Heart right ventricle (tissue), 16 donors: ENCODE data around the gene GGCT. TPM values are rescaled to one million over a fixed set of nuclear protein-coding genes. Genes with fewer than 3 reads are reported as not detected.

Source experiments
- ATAC-seq, 8 donors: fragments of 200-7000 bp; cut with Tn5 transposase; one replicate each; pipeline ENCODE4 v1.9.1; 2020; ENCODE audit warnings: mild to moderate bottlenecking in 8 of 8, moderate library complexity in 8 of 8, moderate number of reproducible peaks in 1 of 8
- DNase-seq, 2 donors: peaks; one replicate each; pipeline ENCODE4 v3.0.0-alpha.2; 2020
- H3K27ac ChIP-seq, 10 donors: fragments of 200-600 bp; sonication (generic) in 2 of 10; one replicate each; pipeline versions ENCODE4 v1.5.0 to v1.8.0; 2020 to 2022; ENCODE audit warnings: mild to moderate bottlenecking in 3 of 10
- H3K27me3 ChIP-seq, 7 donors: fragments of 200-600 bp; one replicate each; pipeline ENCODE4 v1.8.0; 2021 to 2022; ENCODE audit warnings: mild to moderate bottlenecking in 2 of 7
- H3K36me3 ChIP-seq, 9 donors: fragments of 200-600 bp; sonication (generic) in 1 of 9; one replicate each; pipeline versions ENCODE4 v1.5.0 to v1.8.0; 2020 to 2022; ENCODE audit warnings: mild to moderate bottlenecking in 2 of 9
- H3K4me1 ChIP-seq, 9 donors: fragments of 200-600 bp; sonication (generic) in 1 of 9; one replicate each; pipeline versions ENCODE4 v1.5.0 to v1.8.0; 2020 to 2022; ENCODE audit warnings: mild to moderate bottlenecking in 4 of 9
- H3K4me3 ChIP-seq, 10 donors: fragments of 200-600 bp; sonication (generic) in 2 of 10; one replicate each; pipeline versions ENCODE4 v1.5.0 to v1.8.0; 2020 to 2022; ENCODE audit warnings: mild to moderate bottlenecking in 7 of 10, moderate library complexity in 2 of 10
- H3K9me3 ChIP-seq, 11 donors: fragments of 200-600 bp in 10 of 11; sonication (generic) in 2 of 11; one replicate each; pipeline versions ENCODE4 v1.5.0 to v1.8.0; 2013 to 2022; ENCODE audit warnings: mild to moderate bottlenecking in 2 of 11, control low read depth in 1 of 11, moderate library complexity in 1 of 11
- WGBS, 2 donors: extraction: QIAGEN DNeasy Blood & Tissue Kit; methylation state at CpG; one replicate each; pipeline ENCODE4 v1.1.7; 2013; ENCODE audit warnings: inconsistent platforms in 1 of 2; 5-methylcytosine and 5-hydroxymethylcytosine counted together
- intact Hi-C, 10 donors: fragments of 100-400 bp; cut with DNase I; formaldehyde crosslinking; loops; one replicate each; pipeline versions ENCODE4 v1.11.1 to v1.14.2; 2022
- polyA plus RNA-seq, 2 donors: library from polyadenylated mRNA; stranded (reverse); fragments of 200-250 nt; gene quantifications; one replicate each; pipeline ENCODE4 v1.2.3, GENCODE V29; 2013
- total RNA-seq, 10 donors: library from RNA; stranded (reverse); fragmentation: NEBNext Ultra II Directional in 3 of 10; extraction: Animal tissue kit (Norgen Biotek cat#: 25700) in 3 of 10; gene quantifications; one replicate each; pipeline versions ENCODE4 v1.2.1 to v1.2.4, GENCODE V29; 2021 to 2023
- TF ChIP-seq, protein P1 (sequence below), 9 donors: fragments of 200-600 bp; sonication (generic) in 2 of 9; IDR thresholded peaks; one replicate each; pipeline versions ENCODE4 v1.5.0 to v1.8.0; 2021 to 2022; ENCODE audit warnings: antibody characterized with exemption in 9 of 9, mild to moderate bottlenecking in 5 of 9, moderate library complexity in 1 of 9
- donor health status: Arrhythmogenic right ventricular cardiomyopathy.
- donor health status: ischemic (EF 13 %, LVEDD 7.1; RV severe dilation, severe dysfunction).
- donor health status: healthy with polysubstance abuse.
- donor health status: DM: no; HTN: yes; CAD: no.
- donor health status: DM: no; HTN: no; CAD: no.
- donor health status: ischemic (EF 25% LVEDD 6.9; RV normal size, moderate dysfunction).
- donor health status: ischemic (EF 25% LVEDD 5.7; RV mildly dilated, moderate dysfunction).
- donor health status: healthy.
- donor health status: DM: yes; HTN: yes; CAD: no.
- donor health status: Ischemic cardiomyopathy.
- donor health status: ischemic (EF 35%, LVEDD 5.7; RV mildly dilated, moderate dysfunction).
- donor health status: nonischemic (EF 11% LVEDD 7.7; RV severe dilation, severe dysfunction).
- donor health status: DM: yes; HTN: yes; CAD: no.
- donor health status: PGD.
- donor health status: ischemic (EF 29% LVEDD 5.4; RV normal size, mild dysfunction).
- donor health status: nonischemic (EF 23%, LVEDD 6.1; RV moderate dilation, normal function).

GGCT gene
- total and polyA plus RNA-seq, 12 donors: 13.8 to 54.2 (median 18.7) TPM

DNA sequence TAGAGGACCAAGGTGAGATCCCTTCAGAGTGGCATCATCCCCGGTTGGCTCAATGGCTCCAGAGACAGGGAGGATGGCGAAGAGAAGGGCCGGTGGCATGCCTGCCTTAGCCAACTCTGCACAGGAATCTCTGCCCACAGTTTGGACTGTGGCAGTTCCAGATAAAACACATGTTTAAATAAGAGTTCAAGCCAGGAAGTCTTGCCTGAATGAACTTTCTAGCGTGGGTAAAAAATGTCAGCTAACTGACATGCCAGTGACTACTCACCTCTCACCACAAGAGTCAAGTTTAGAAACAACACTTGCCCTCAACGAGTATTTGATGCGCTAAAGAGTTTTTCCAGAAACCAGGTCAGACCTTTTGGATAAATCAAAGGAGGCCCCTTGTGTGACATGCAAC lies 29.0 kb downstream of the GGCT start:
- Histone ChIP-seq H3K36me3 (peaks cover 0 to 5% (median 0%) of the 10 kb centered on the region in 9 donors), H3K4me3 (peak overlapping the region in 1 of 10 donors; percentile 81), H3K27ac (peak overlapping the region in 8 of 10 donors; percentile 41 to 99 (median 64)), H3K9me3 (no peaks in the 10 kb centered on the region), H3K4me1 (peaks cover 28 to 85% (median 80%) of the 10 kb centered on the region in 9 donors), H3K27me3 (no peaks in the 10 kb centered on the region)
- TF ChIP-seq, protein P1, sequence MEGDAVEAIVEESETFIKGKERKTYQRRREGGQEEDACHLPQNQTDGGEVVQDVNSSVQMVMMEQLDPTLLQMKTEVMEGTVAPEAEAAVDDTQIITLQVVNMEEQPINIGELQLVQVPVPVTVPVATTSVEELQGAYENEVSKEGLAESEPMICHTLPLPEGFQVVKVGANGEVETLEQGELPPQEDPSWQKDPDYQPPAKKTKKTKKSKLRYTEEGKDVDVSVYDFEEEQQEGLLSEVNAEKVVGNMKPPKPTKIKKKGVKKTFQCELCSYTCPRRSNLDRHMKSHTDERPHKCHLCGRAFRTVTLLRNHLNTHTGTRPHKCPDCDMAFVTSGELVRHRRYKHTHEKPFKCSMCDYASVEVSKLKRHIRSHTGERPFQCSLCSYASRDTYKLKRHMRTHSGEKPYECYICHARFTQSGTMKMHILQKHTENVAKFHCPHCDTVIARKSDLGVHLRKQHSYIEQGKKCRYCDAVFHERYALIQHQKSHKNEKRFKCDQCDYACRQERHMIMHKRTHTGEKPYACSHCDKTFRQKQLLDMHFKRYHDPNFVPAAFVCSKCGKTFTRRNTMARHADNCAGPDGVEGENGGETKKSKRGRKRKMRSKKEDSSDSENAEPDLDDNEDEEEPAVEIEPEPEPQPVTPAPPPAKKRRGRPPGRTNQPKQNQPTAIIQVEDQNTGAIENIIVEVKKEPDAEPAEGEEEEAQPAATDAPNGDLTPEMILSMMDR (IDR thresholded peaks at IDR 0.05): no peak
- intact Hi-C loops: loop anchor here in 1 of 10 donors (10.0 kb wide), 1 partner anchor 191 kb away; the partner anchor contains the start of gene ZNRF2
- ATAC-seq: peak in 1 of 8 donors; percentile 3
- 38 to 45% methylated on average over 6 of the region's 6 CpGs for WGBS, 2 donors
- DNase-seq: no peak

DNA sequence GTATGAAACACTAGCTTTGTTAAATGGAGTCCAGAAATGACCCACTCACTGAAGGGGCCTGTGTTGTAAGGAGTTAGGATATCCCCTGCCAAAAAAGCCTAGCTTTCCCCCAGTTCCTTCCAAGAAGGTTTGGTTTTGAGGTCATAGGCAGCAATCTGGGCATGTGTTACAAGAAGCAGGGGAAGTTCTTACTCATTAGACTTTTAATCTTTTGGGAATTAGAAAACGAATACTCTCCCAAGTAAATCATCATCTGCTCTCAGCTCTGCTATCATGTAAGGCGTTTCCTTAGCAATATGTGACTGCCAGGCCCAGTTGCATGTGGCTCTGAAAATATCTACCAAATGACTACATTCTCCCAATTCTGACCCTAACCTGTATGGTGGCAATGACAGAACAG lies 29.7 kb downstream of the GGCT start:
- Histone ChIP-seq H3K4me1 (peaks cover 30 to 92% (median 87%) of the 10 kb centered on the region in 9 donors), H3K4me3 (no peak overlapping the region), H3K27ac (peak overlapping the region in 8 of 10 donors; percentile 46 to 99 (median 64)), H3K9me3 (no peaks in the 10 kb centered on the region), H3K27me3 (no peaks in the 10 kb centered on the region), H3K36me3 (peaks cover 0 to 5% (median 0%) of the 10 kb centered on the region in 9 donors)
- DNase-seq (no peak), ATAC-seq (peak in 2 of 8 donors; percentile 4 to 18)
- WGBS, 2 donors: 36 to 42% methylated on average over 2 of the region's 2 CpGs
- TF ChIP-seq, protein P1 (IDR thresholded peaks at IDR 0.05): no peak
- intact Hi-C loops: loop anchor here in 2 of 10 donors (5.0 to 10.0 kb wide), 2 partner anchors 32 to 190 kb away; partner anchors contain the start of gene ZNRF2 (in 1 of the 2)

DNA sequence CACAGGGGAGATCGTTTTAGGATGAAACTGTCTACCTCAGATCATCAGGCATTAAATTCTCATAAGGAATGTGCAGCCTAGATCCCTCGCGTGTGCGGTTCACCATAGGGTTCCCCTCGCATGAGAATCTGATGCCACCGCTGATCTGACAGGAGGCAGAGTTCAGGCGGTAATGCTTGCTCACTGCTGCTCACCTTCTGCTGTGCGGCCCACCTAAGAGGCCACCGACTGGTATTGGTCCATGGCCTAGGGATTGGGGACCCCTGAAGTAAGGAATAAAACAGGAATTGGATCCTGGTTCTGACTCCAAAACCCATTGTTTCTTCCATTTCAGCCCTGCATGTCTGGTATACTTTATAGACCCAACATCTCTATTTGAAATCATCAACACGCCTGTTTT lies 30.1 kb downstream of the GGCT start:
- Histone ChIP-seq H3K27ac (peak overlapping the region in 8 of 10 donors; percentile 46 to 99 (median 64)), H3K4me1 (peaks cover 34 to 93% (median 90%) of the 10 kb centered on the region in 9 donors), H3K4me3 (no peak overlapping the region), H3K36me3 (peaks cover 0 to 5% (median 0%) of the 10 kb centered on the region in 9 donors), H3K27me3 (no peaks in the 10 kb centered on the region), H3K9me3 (no peaks in the 10 kb centered on the region)
- WGBS, 2 donors: 94% methylated on average over 10 of the region's 10 CpGs
- TF ChIP-seq, protein P1 (IDR thresholded peaks at IDR 0.05): no peak
- ATAC-seq (no peak), DNase-seq (no peak)
- intact Hi-C loops: loop anchor here in 2 of 10 donors (5.0 to 10.0 kb wide), 2 partner anchors 33 to 190 kb away; partner anchors contain the start of gene ZNRF2 (in 1 of the 2)

DNA sequence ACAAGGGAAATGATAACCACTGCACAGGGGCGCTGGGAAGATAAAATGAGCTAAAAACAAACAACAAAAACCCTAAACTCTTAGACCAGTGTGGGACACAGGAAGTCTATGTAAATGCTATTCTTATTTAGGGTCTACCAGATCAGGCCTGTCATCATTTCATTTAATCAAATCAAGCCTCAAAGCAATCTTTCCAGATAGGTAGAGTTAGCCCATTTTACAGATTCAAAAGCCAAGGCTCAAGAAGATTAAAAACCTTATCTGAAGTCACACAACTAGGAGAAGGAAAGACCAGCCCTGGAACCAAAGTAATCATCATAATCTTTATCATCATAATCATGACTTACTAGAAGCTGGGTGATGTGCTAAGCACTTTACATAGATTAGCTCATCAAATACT lies 30.7 kb downstream of the GGCT start:
- Histone ChIP-seq H3K27ac (peak overlapping the region in 7 of 10 donors; percentile 50 to 99 (median 78)), H3K36me3 (peaks cover 0 to 5% (median 0%) of the 10 kb centered on the region in 9 donors), H3K4me3 (no peak overlapping the region), H3K4me1 (peaks cover 36 to 93% (median 90%) of the 10 kb centered on the region in 9 donors), H3K9me3 (no peaks in the 10 kb centered on the region), H3K27me3 (no peaks in the 10 kb centered on the region)
- 85 to 88% methylated on average over 1 of the region's 1 CpG for WGBS, 2 donors
- TF ChIP-seq, protein P1 (IDR thresholded peaks at IDR 0.05): no peak
- intact Hi-C loops: loop anchor here in 2 of 10 donors (5.0 to 10.0 kb wide), 2 partner anchors 33 to 189 kb away; partner anchors contain the start of gene ZNRF2 (in 1 of the 2)
- ATAC-seq: no peak
- no peak for DNase-seq
